CD4-positive, alpha-beta T cell (primary cell): ENCODE results near the gene CSTF1. TPM values are rescaled to one million over a fixed set of nuclear protein-coding genes. Genes with fewer than 3 reads are reported as not detected.

Experiments
- ATAC-seq: fragments of 200-7000 bp; cut with Tn5 transposase; one replicate; pipeline ENCODE4 v1.10.0; 2022; ENCODE audit warnings: mild to moderate bottlenecking; ENCODE audit not compliant: poor library complexity
- CTCF ChIA-PET: fragments of 350-600 bp; sonication (Branson Sonifier 250); formaldehyde crosslinking; loops from one replicate; lab custom pipeline; 2021; ENCODE audit warnings: antibody characterized with exemption, inconsistent platforms; lab: Charles Lee
- POLR2A ChIA-PET: fragments of 350-600 bp; sonication (Branson Sonifier 250); formaldehyde crosslinking; loops from one replicate; lab custom pipeline; 2021; ENCODE audit warnings: antibody characterized with exemption, inconsistent platforms; lab: Charles Lee
- DNase-seq, 14 experiments: peaks; one replicate each; pipeline ENCODE4 v3.0.0-alpha.2; 2013 to 2020; ENCODE audit warnings: mixed read lengths in 2 of 14
- H3K27ac ChIP-seq, 2 donors: one replicate each; pipeline versions ENCODE4 v1.5.1 to v1.7.0; 2013; ENCODE audit warnings: low read length in 2 of 2, low read depth in 1 of 2, mild to moderate bottlenecking in 1 of 2
- H3K27me3 ChIP-seq, 2 experiments: 1 replicate in 1 of 2; 2 replicates in 1 of 2; pipeline versions ENCODE4 v1.6.1 to v1.7.0; 2013; ENCODE audit warnings: low read length in 2 of 2, control low read depth in 1 of 2, mild to moderate bottlenecking in 1 of 2, moderate library complexity in 1 of 2; ENCODE audit not compliant: insufficient read depth in 2 of 2, control insufficient read depth in 1 of 2
- H3K36me3 ChIP-seq: one replicate; pipeline ENCODE4 v1.6.1; 2013; ENCODE audit warnings: low read length, control low read depth; ENCODE audit not compliant: insufficient read depth
- H3K4me1 ChIP-seq: one replicate; pipeline ENCODE4 v1.6.1; 2013; ENCODE audit warnings: low read length, control low read depth; ENCODE audit not compliant: insufficient read depth
- H3K4me3 ChIP-seq: one replicate; pipeline ENCODE4 v1.5.1; 2013; ENCODE audit warnings: mild to moderate bottlenecking, low read length, moderate library complexity
- H3K9me3 ChIP-seq, 2 experiments: 1 replicate in 1 of 2; 2 replicates in 1 of 2; pipeline versions ENCODE4 v1.6.1 to v1.7.0; 2013; ENCODE audit warnings: low read length in 2 of 2, mild to moderate bottlenecking in 2 of 2, control low read depth in 1 of 2, moderate library complexity in 1 of 2; ENCODE audit not compliant: control insufficient read depth in 1 of 2, insufficient read depth in 1 of 2
- H3K27ac Mint-ChIP-seq: one replicate; pipeline ENCODE4 v1.8.0; 2020; ENCODE audit warnings: mixed read lengths
- H3K27me3 Mint-ChIP-seq: one replicate; pipeline ENCODE4 v1.8.0; 2021; ENCODE audit warnings: mixed read lengths
- H3K36me3 Mint-ChIP-seq: one replicate; pipeline ENCODE4 v1.8.0; 2021; ENCODE audit warnings: low read depth, mixed read lengths
- H3K4me1 Mint-ChIP-seq: one replicate; pipeline ENCODE4 v1.8.0; 2021; ENCODE audit warnings: low read depth, mixed read lengths
- H3K4me3 Mint-ChIP-seq: one replicate; pipeline ENCODE4 v1.8.0; 2020; ENCODE audit warnings: mild to moderate bottlenecking, mixed read lengths
- H3K9me3 Mint-ChIP-seq: one replicate; pipeline ENCODE4 v1.8.0; 2020; ENCODE audit warnings: mixed read lengths
- CTCF ChIP-seq: fragments of 200-600 bp; IDR thresholded peaks from one replicate; pipeline ENCODE4 v1.8.0; 2022; ENCODE audit warnings: antibody characterized with exemption, mild to moderate bottlenecking
- intact Hi-C, 2 experiments: fragments of 100-400 bp; cut with DNase I in 1 of 2; cut with micrococcal nuclease in 1 of 2; formaldehyde crosslinking; loops; one replicate each; pipeline versions ENCODE4 v1.15.1 to v1.9.0; 2023 to 2025; cut with DNase I, micrococcal nuclease
- total RNA-seq, 174 experiments: library from RNA in 2 of 174; stranded (reverse) in 2 of 174; gene quantifications; one replicate each; pipeline ENCODE4 v1.2.3 and lab custom pipeline; 2021 to 2026

CSTF1 gene
- total RNA-seq, 2 experiments from 2014 or later: 20.7 to 21.8 TPM

- intact Hi-C loops: no loop called here
- H3K36me3 Mint-ChIP-seq: no peaks in the 10 kb centered on the region
- POLR2A ChIA-PET: interaction anchor here (1.1 kb wide), 1 partner anchor 9 kb away, joined by 5 read pairs; the partner anchor contains the start of genes AURKA and CSTF1
- Histone ChIP-seq H3K27me3 (no peaks in the 10 kb centered on the region), H3K9me3 (no peaks in the 10 kb centered on the region), H3K27ac (no peak overlapping the region), H3K4me1 (no peaks in the 10 kb centered on the region), H3K4me3 (no peak overlapping the region), H3K36me3 (peaks cover 3% of the 10 kb centered on the region)
- CTCF ChIA-PET: no interaction called here
- no peak overlapping the region for H3K27ac Mint-ChIP-seq
- DNase-seq (no peak), ATAC-seq (no peak)
- H3K4me1 Mint-ChIP-seq: no peaks in the 10 kb centered on the region
- no peaks in the 10 kb centered on the region for H3K9me3 Mint-ChIP-seq
- TF ChIP-seq CTCF: no peak
- no peak overlapping the region for H3K4me3 Mint-ChIP-seq
- H3K27me3 Mint-ChIP-seq: no peaks in the 10 kb centered on the region
Measured at GRCh38 chr20:56382696-56383095, 9.7 kb upstream of the CSTF1 start.

GRCh38 chr20:56383334-56383733 is 9.1 kb upstream of the CSTF1 start:
- Histone ChIP-seq H3K4me3 (no peak overlapping the region), H3K36me3 (peaks cover 3% of the 10 kb centered on the region), H3K4me1 (no peaks in the 10 kb centered on the region), H3K27me3 (no peaks in the 10 kb centered on the region), H3K27ac (no peak overlapping the region), H3K9me3 (no peaks in the 10 kb centered on the region)
- Mint-ChIP-seq H3K27me3 (no peaks in the 10 kb centered on the region), H3K9me3 (no peaks in the 10 kb centered on the region), H3K36me3 (no peaks in the 10 kb centered on the region), H3K27ac (no peak overlapping the region), H3K4me1 (no peaks in the 10 kb centered on the region), H3K4me3 (no peak overlapping the region)
- TF ChIP-seq CTCF: no peak
- ChIA-PET POLR2A (interaction anchor here (1.1 kb wide), 1 partner anchor 9 kb away, joined by 5 read pairs; the partner anchor contains the start of genes AURKA and CSTF1), CTCF (no interaction called here)
- DNase-seq (no peak), ATAC-seq (no peak)
- intact Hi-C loops: no loop called here

GRCh38 chr20:56385130-56385529 is 7.3 kb upstream of the CSTF1 start:
- Histone ChIP-seq H3K4me3 (no peak overlapping the region), H3K27me3 (no peaks in the 10 kb centered on the region), H3K27ac (no peak overlapping the region), H3K9me3 (no peaks in the 10 kb centered on the region), H3K4me1 (no peaks in the 10 kb centered on the region), H3K36me3 (peaks cover 3% of the 10 kb centered on the region)
- Mint-ChIP-seq H3K27ac (no peak overlapping the region), H3K27me3 (no peaks in the 10 kb centered on the region), H3K9me3 (no peaks in the 10 kb centered on the region), H3K4me3 (no peak overlapping the region), H3K4me1 (no peaks in the 10 kb centered on the region), H3K36me3 (no peaks in the 10 kb centered on the region)
- ATAC-seq: no peak
- ChIA-PET POLR2A (no interaction called here), CTCF (no interaction called here)
- no peak for TF ChIP-seq CTCF
- no peak for DNase-seq
- intact Hi-C loops: no loop called here
